Thymus (tissue), 11 donors: ENCODE measurements around the gene DNLZ. TPM values are rescaled to one million over a fixed set of nuclear protein-coding genes. Genes with fewer than 3 reads are reported as not detected.
A peak's percentile ranks its signal among the peaks of the same experiment; 100 is the strongest.

Source experiments
- DNase-seq, 9 donors: peaks; one replicate each; pipeline ENCODE4 v3.0.0-alpha.2; 2013; ENCODE audit warnings: low spot score in 9 of 9, low read depth in 6 of 9, missing footprints in 1 of 9
- H3K27ac ChIP-seq, 2 donors: one replicate each; pipeline ENCODE4 v1.5.1; 2013; ENCODE audit warnings: control low read depth in 1 of 2, low read depth in 1 of 2, low read length in 1 of 2, mild to moderate bottlenecking in 1 of 2, moderate library complexity in 1 of 2
- H3K27me3 ChIP-seq, 2 donors: one replicate each; pipeline ENCODE4 v1.5.1; 2013; ENCODE audit warnings: low read length in 1 of 2; ENCODE audit not compliant: control insufficient read depth in 2 of 2, insufficient read depth in 1 of 2
- H3K36me3 ChIP-seq, 2 donors: one replicate each; pipeline ENCODE4 v1.5.1; 2013; ENCODE audit warnings: low read length in 1 of 2, mild to moderate bottlenecking in 1 of 2, moderate library complexity in 1 of 2; ENCODE audit not compliant: control insufficient read depth in 2 of 2, insufficient read depth in 2 of 2
- H3K4me1 ChIP-seq, 2 donors: one replicate each; pipeline ENCODE4 v1.5.1; 2013; ENCODE audit warnings: low read length in 2 of 2; ENCODE audit not compliant: control insufficient read depth in 2 of 2, insufficient read depth in 2 of 2
- H3K4me3 ChIP-seq, 2 donors: one replicate each; pipeline ENCODE4 v1.5.1; 2013; ENCODE audit warnings: low read length in 2 of 2, control low read depth in 1 of 2, mild to moderate bottlenecking in 1 of 2
- H3K9me3 ChIP-seq, 2 donors: one replicate each; pipeline ENCODE4 v1.5.1; 2013; ENCODE audit warnings: low read length in 1 of 2, mild to moderate bottlenecking in 1 of 2; ENCODE audit not compliant: control insufficient read depth in 2 of 2, insufficient read depth in 1 of 2
- WGBS: extraction: QIAGEN DNeasy Blood & Tissue Kit; methylation state at CpG from one replicate; pipeline ENCODE4 v1.1.7; 2013; 5-methylcytosine and 5-hydroxymethylcytosine counted together
- polyA plus RNA-seq: library from polyadenylated mRNA; stranded (reverse); fragments of 200-250 nt; gene quantifications from one replicate; pipeline ENCODE4 v1.2.3, GENCODE V29; 2013
- total RNA-seq: library from RNA; stranded (reverse); fragments of 120-200 nt; gene quantifications from one replicate; pipeline ENCODE4 v1.2.4, GENCODE V29; 2013
- donor health status: healthy.

The DNLZ gene
- total and polyA plus RNA-seq, 2 donors: 15.7 to 41.9 TPM

- Histone ChIP-seq H3K36me3 (no peaks in the 10 kb centered on the region), H3K4me3 (peak overlapping the region in 1 of 2 donors; percentile 42), H3K27ac (no peak overlapping the region), H3K9me3 (no peaks in the 10 kb centered on the region), H3K4me1 (peaks cover 24 to 77% of the 10 kb centered on the region in 2 donors), H3K27me3 (peaks cover 0 to 21% of the 10 kb centered on the region in 2 donors)
- WGBS: 87% methylated on average over 19 of the region's 19 CpGs
- DNase-seq: no peak
These were observed 34.3 kb downstream of the DNLZ start for GRCh38 chr9:136329211-136329627.

GRCh38 chr9:136328622-136329041 lies 34.9 kb downstream of the DNLZ start:
- H3K4me3 ChIP-seq: peak overlapping the region; percentile 42 to 70
- peaks cover 0 to 21% of the 10 kb centered on the region in 2 donors for H3K27me3 ChIP-seq
- WGBS: 15% methylated on average over 15 of the region's 15 CpGs
- H3K36me3 ChIP-seq: no peaks in the 10 kb centered on the region
- H3K9me3 ChIP-seq: no peaks in the 10 kb centered on the region
- H3K27ac ChIP-seq: peak overlapping the region in 1 of 2 donors; percentile 41
- peak in 1 of 9 donors; percentile 57 for DNase-seq
- H3K4me1 ChIP-seq: peaks cover 24 to 82% of the 10 kb centered on the region in 2 donors

GRCh38 chr9:136328011-136328621 lies 35.4 kb downstream of the DNLZ start:
- peaks cover 26 to 82% of the 10 kb centered on the region in 2 donors for H3K4me1 ChIP-seq
- H3K27ac ChIP-seq: peak overlapping the region in 1 of 2 donors; percentile 41
- no peak for DNase-seq
- H3K27me3 ChIP-seq: peaks cover 0 to 21% of the 10 kb centered on the region in 2 donors
- H3K36me3 ChIP-seq: no peaks in the 10 kb centered on the region
- peak overlapping the region; percentile 42 to 70 for H3K4me3 ChIP-seq
- WGBS: 22% methylated on average over 13 of the region's 13 CpGs
- no peaks in the 10 kb centered on the region for H3K9me3 ChIP-seq

GRCh38 chr9:136327304-136327974 lies 36.1 kb downstream of the DNLZ start, which contains the start of gene GPSM1:
GPSM1 (plus strand) TSS chr9:136327539; CDS start chr9:136327696, 157 bp downstream.
- H3K4me1 ChIP-seq: peaks cover 26 to 82% of the 10 kb centered on the region in 2 donors
- H3K27me3 ChIP-seq: peaks cover 0 to 21% of the 10 kb centered on the region in 2 donors
- peak in 2 of 9 donors; percentile 47 for DNase-seq
- no peaks in the 10 kb centered on the region for H3K36me3 ChIP-seq
- H3K9me3 ChIP-seq: no peaks in the 10 kb centered on the region
- H3K4me3 ChIP-seq: peak within 1 kb of the TSS; percentile 42 to 70
- WGBS: under 1% methylated on average over 79 of the region's 88 CpGs
- peak within 1 kb of the TSS in 1 of 2 donors; percentile 78 for H3K27ac ChIP-seq

GRCh38 chr9:136326761-136327303 lies 36.7 kb downstream of the DNLZ start:
- peak overlapping the region in 1 of 2 donors; percentile 78 for H3K27ac ChIP-seq
- H3K4me3 ChIP-seq: peak overlapping the region; percentile 8 to 70
- H3K36me3 ChIP-seq: no peaks in the 10 kb centered on the region
- H3K4me1 ChIP-seq: peaks cover 26 to 81% of the 10 kb centered on the region in 2 donors
- DNase-seq: no peak
- no peaks in the 10 kb centered on the region for H3K9me3 ChIP-seq
- 18% methylated on average over 17 of the region's 17 CpGs for WGBS
- H3K27me3 ChIP-seq: peaks cover 0 to 21% of the 10 kb centered on the region in 2 donors

GRCh38 chr9:136326061-136326760 lies 37.3 kb downstream of the DNLZ start:
- Histone ChIP-seq H3K36me3 (no peaks in the 10 kb centered on the region), H3K9me3 (peaks cover 0 to 4% of the 10 kb centered on the region in 2 donors), H3K4me1 (peaks cover 26 to 81% of the 10 kb centered on the region in 2 donors), H3K27ac (peak overlapping the region in 1 of 2 donors; percentile 78), H3K27me3 (peaks cover 0 to 21% of the 10 kb centered on the region in 2 donors), H3K4me3 (no peak overlapping the region)
- 13% methylated on average over 28 of the region's 28 CpGs for WGBS
- DNase-seq: no peak

DNA sequence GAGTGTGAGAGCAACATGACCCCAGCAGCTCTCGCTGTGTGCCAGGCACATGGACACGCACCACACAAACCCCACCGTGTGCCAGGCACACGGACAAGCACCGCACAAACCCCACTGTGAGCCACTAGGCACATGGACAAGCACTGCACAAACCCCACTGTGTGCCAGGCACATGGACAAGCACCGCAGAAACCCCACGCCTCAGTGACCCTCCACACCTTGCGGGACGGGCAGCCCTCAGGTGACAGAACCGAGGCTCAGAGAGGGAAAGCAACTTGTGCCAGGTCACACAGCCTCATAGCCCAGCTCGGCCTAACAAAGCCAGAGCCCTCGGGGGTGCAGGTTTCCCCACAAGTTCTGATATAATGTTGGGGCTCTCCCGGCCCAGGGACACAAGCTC lies 38.2 kb downstream of the DNLZ start:
- DNase-seq: no peak
- Histone ChIP-seq H3K27ac (no peak overlapping the region), H3K27me3 (peaks cover 0 to 21% of the 10 kb centered on the region in 2 donors), H3K9me3 (peaks cover 0 to 4% of the 10 kb centered on the region in 2 donors), H3K4me3 (no peak overlapping the region), H3K4me1 (peaks cover 26 to 73% of the 10 kb centered on the region in 2 donors), H3K36me3 (no peaks in the 10 kb centered on the region)
- WGBS: 96% methylated on average over 13 of the region's 13 CpGs

- WGBS: 89% methylated on average over 24 of the region's 24 CpGs
- Histone ChIP-seq H3K36me3 (no peaks in the 10 kb centered on the region), H3K9me3 (peaks cover 0 to 4% of the 10 kb centered on the region in 2 donors), H3K4me1 (peaks cover 26 to 67% of the 10 kb centered on the region in 2 donors), H3K27me3 (peaks cover 0 to 21% of the 10 kb centered on the region in 2 donors), H3K27ac (peak overlapping the region in 1 of 2 donors; percentile 60), H3K4me3 (no peak overlapping the region)
- DNase-seq: no peak
These were observed 38.8 kb downstream of the DNLZ start for GRCh38 chr9:136324501-136325300.
